Kasumi-1 (cell line): ENCODE measurements around the gene SLC1A2.

Experiments
- DNase-seq, 2 experiments: peaks; one replicate each; lab custom pipeline; 2025; lab: John Stamatoyannopoulos, UW

Gene SLC1A2

GRCh38 chr11:35271031-35271430 lies 148.3 kb downstream of the SLC1A2 start:
- no peak for DNase-seq

GRCh38 chr11:35270342-35270741 lies 149.0 kb downstream of the SLC1A2 start:
- no peak for DNase-seq

GRCh38 chr11:35267504-35267903 lies 151.9 kb downstream of the SLC1A2 start:
- no peak for DNase-seq

- no peak for DNase-seq
Observed at GRCh38 chr11:35265755-35266454, 153.5 kb downstream of the SLC1A2 start.

- DNase-seq: no peak
Observed at GRCh38 chr11:35262735-35263134, 156.6 kb downstream of the SLC1A2 start.

- no peak for DNase-seq
Observed at GRCh38 chr11:35262056-35262455, 157.3 kb downstream of the SLC1A2 start.

GRCh38 chr11:35261197-35261596 lies 158.2 kb downstream of the SLC1A2 start:
- DNase-seq: no peak

- DNase-seq: no peak
Observed at GRCh38 chr11:35260342-35260985, 158.9 kb downstream of the SLC1A2 start.

- DNase-seq: no peak
Observed at GRCh38 chr11:35259529-35259928, 159.8 kb downstream of the SLC1A2 start.

- DNase-seq: no peak
Observed at GRCh38 chr11:35257281-35257680, 162.1 kb downstream of the SLC1A2 start.

- no peak for DNase-seq
Observed at GRCh38 chr11:35256296-35256695, 163.1 kb downstream of the SLC1A2 start.

GRCh38 chr11:35255514-35255913 lies 163.8 kb downstream of the SLC1A2 start:
- DNase-seq: no peak

- DNase-seq: no peak
Observed at GRCh38 chr11:35253237-35253636, 166.1 kb downstream of the SLC1A2 start.

GRCh38 chr11:35250621-35251020 lies 168.7 kb downstream of the SLC1A2 start:
- peak; percentile 42 to 53 for DNase-seq

- DNase-seq: no peak
Observed at GRCh38 chr11:35250192-35250591, 169.2 kb downstream of the SLC1A2 start.

- no peak for DNase-seq
Observed at GRCh38 chr11:35248558-35249323, 170.6 kb downstream of the SLC1A2 start.

GRCh38 chr11:35247863-35248262 lies 171.5 kb downstream of the SLC1A2 start:
- no peak for DNase-seq

- no peak for DNase-seq
Observed at GRCh38 chr11:35247428-35247827, 171.9 kb downstream of the SLC1A2 start.

GRCh38 chr11:35246745-35247144 lies 172.6 kb downstream of the SLC1A2 start:
- no peak for DNase-seq

GRCh38 chr11:35245786-35246185 lies 173.6 kb downstream of the SLC1A2 start:
- DNase-seq: no peak

GRCh38 chr11:35245056-35245455 lies 174.3 kb downstream of the SLC1A2 start:
- DNase-seq: no peak

GRCh38 chr11:35243774-35244173 lies 175.6 kb downstream of the SLC1A2 start:
- DNase-seq: no peak
